ENCODE data around the gene SPON2. TPM values are rescaled to one million over a fixed set of nuclear protein-coding genes. Genes with fewer than 3 reads are reported as not detected.

SPON2 gene
- total RNA-seq, 6 experiments from 2014 or later = 12.0 to 53.5 (median 48.2) TPM

GRCh38 chr4:1167244-1167949, 5.0 kb downstream of the SPON2 start:
- Mint-ChIP-seq H3K9me3 (no peaks in the 10 kb centered on the region; the same call in 1 of the 2 replicates), H3K36me3 (ENCODE audit: low read depth) (no peaks in the 10 kb centered on the region), H3K4me1 (ENCODE audit: low read depth) (peaks cover 12% of the 10 kb centered on the region; the same call in 1 of the 2 replicates), H3K4me3 (peak overlapping the region; percentile 76), H3K27ac (peak overlapping the region; percentile 33; the same call in 1 of the 2 replicates), H3K27me3 (ENCODE audit: insufficient read depth) (peaks cover 14% of the 10 kb centered on the region)
- DNase-seq = peak; percentile 28
- peak; percentile 93 for TF ChIP-seq CTCF (IDR thresholded peaks at IDR 0.05)

GRCh38 chr4:1166509-1167243, 5.7 kb downstream of the SPON2 start:
- H3K27me3 Mint-ChIP-seq (ENCODE audit: insufficient read depth) = peaks cover 18% of the 10 kb centered on the region
- no peaks in the 10 kb centered on the region; the same call in 1 of the 2 replicates for H3K9me3 Mint-ChIP-seq

GRCh38 chr4:1164956-1165545, 7.3 kb downstream of the SPON2 start:
- Mint-ChIP-seq H3K4me1 (ENCODE audit: low read depth) (peaks cover 12% of the 10 kb centered on the region; the same call in 1 of the 2 replicates), H3K27ac (no peak overlapping the region), H3K27me3 (ENCODE audit: insufficient read depth) (peaks cover 24% of the 10 kb centered on the region), H3K9me3 (no peaks in the 10 kb centered on the region; the same call in 1 of the 2 replicates), H3K4me3 (no peak overlapping the region), H3K36me3 (ENCODE audit: low read depth) (no peaks in the 10 kb centered on the region)
- no peak for TF ChIP-seq CTCF (IDR thresholded peaks at IDR 0.05)
- no peak for DNase-seq

More at GRCh38 chr4:1166509-1167243, 5.7 kb downstream of the SPON2 start:
- DNase-seq = no peak
- Mint-ChIP-seq H3K36me3 (ENCODE audit: low read depth) (no peaks in the 10 kb centered on the region), H3K4me3 (peak overlapping the region; percentile 76; the same call in 1 of the 2 replicates), H3K27ac (no peak overlapping the region), H3K4me1 (ENCODE audit: low read depth) (peaks cover 12% of the 10 kb centered on the region; the same call in 1 of the 2 replicates)
- TF ChIP-seq CTCF (IDR thresholded peaks at IDR 0.05) = no peak

GRCh38 chr4:1164444-1164843, 7.9 kb downstream of the SPON2 start:
- no peaks in the 10 kb centered on the region for H3K36me3 Mint-ChIP-seq (ENCODE audit: low read depth)

More at GRCh38 chr4:1164444-1164843, 7.9 kb downstream of the SPON2 start:
- Mint-ChIP-seq H3K4me3 (no peak overlapping the region), H3K9me3 (no peaks in the 10 kb centered on the region; the same call in 1 of the 2 replicates), H3K27ac (no peak overlapping the region), H3K27me3 (ENCODE audit: insufficient read depth) (peaks cover 24% of the 10 kb centered on the region), H3K4me1 (ENCODE audit: low read depth) (peaks cover 12% of the 10 kb centered on the region; the same call in 1 of the 2 replicates)
- no peak for TF ChIP-seq CTCF (IDR thresholded peaks at IDR 0.05)
- DNase-seq = no peak

Data from HFFc6 (cell line).